ENCODE results near the gene POFUT2.

DNA sequence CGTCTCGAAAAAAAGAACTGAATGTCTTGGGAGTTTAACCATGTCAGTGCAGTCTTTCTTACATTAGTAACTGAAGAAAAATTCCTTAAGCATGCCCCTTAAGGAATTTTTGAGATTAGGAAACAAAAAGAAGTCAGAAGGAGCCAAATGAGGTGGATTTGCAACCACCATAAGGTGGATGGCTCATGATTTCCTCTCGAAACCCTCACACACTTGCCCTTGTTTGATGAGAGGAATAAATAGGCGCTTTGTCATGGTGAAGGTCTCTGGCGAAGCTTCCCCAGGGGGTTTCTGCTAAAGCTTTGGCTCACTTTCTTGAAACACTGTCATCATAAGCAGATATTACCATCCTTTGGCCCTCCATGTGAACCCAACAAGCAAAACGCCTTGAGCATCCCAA, 68.2 kb downstream of the POFUT2 start:
- TF ChIP-seq, protein P1, sequence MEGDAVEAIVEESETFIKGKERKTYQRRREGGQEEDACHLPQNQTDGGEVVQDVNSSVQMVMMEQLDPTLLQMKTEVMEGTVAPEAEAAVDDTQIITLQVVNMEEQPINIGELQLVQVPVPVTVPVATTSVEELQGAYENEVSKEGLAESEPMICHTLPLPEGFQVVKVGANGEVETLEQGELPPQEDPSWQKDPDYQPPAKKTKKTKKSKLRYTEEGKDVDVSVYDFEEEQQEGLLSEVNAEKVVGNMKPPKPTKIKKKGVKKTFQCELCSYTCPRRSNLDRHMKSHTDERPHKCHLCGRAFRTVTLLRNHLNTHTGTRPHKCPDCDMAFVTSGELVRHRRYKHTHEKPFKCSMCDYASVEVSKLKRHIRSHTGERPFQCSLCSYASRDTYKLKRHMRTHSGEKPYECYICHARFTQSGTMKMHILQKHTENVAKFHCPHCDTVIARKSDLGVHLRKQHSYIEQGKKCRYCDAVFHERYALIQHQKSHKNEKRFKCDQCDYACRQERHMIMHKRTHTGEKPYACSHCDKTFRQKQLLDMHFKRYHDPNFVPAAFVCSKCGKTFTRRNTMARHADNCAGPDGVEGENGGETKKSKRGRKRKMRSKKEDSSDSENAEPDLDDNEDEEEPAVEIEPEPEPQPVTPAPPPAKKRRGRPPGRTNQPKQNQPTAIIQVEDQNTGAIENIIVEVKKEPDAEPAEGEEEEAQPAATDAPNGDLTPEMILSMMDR (conservative IDR thresholded peaks at IDR 0.05; ENCODE audit: low read depth, low read length), result no peak
- TF ChIP-seq EZH2 (IDR thresholded peaks at IDR 0.05; ENCODE audit: low read length, unreplicated experiment) (no peak), EZH2phosphoT487 (IDR thresholded peaks at IDR 0.05; ENCODE audit: borderline replicate concordance, low read length) (no peak)

Data from PC-3 (cell line).